ENCODE results near the gene ZNF12.

ZNF12 gene

DNA sequence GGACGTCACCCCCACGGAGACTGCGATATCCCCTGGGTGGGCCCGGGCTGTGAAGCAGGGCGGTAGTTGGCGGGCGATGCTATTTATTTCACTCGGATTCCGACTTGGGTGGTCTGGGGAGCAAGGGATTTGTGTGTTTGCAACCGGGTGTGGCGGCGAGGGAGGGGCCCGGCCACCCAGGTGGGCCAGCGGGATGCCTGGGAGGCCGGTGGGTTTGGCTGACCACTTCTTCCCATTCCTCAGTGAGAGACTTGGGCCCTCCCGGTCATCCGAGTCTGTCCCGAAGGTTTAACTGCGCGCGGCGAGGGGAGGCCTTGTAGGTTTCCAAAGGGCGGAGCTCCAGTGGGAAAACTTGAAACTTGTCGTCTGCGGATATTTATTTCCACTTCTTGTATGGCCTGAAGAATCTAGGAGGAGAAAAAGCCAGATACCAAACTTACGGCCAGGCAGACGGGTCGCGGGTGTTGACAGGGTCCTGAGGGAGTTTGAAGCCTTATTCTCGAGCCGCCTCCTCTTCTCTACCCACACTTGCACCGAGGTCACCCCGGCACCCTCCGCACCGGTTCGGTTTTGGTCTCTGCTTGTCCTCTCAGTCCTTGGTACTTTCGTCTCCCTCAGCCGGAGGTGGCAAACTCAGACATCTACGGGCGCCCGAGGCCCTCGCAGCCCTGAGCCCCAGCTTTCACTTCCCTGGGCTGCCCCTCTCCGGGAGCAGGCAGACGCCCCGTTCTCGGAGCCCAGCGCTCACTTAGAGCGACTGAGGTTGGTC is 51.7 kb downstream of the ZNF12 start:
- TF ChIP-seq, protein P1, sequence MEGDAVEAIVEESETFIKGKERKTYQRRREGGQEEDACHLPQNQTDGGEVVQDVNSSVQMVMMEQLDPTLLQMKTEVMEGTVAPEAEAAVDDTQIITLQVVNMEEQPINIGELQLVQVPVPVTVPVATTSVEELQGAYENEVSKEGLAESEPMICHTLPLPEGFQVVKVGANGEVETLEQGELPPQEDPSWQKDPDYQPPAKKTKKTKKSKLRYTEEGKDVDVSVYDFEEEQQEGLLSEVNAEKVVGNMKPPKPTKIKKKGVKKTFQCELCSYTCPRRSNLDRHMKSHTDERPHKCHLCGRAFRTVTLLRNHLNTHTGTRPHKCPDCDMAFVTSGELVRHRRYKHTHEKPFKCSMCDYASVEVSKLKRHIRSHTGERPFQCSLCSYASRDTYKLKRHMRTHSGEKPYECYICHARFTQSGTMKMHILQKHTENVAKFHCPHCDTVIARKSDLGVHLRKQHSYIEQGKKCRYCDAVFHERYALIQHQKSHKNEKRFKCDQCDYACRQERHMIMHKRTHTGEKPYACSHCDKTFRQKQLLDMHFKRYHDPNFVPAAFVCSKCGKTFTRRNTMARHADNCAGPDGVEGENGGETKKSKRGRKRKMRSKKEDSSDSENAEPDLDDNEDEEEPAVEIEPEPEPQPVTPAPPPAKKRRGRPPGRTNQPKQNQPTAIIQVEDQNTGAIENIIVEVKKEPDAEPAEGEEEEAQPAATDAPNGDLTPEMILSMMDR (conservative IDR thresholded peaks at IDR 0.05; ENCODE audit: low read depth): no peak
- no peak for DNase-seq (ENCODE audit: low spot score)
- H3K27ac ChIP-seq: no peak overlapping the region
- ChIA-PET CTCF (no interaction called here), POLR2A (ENCODE audit: low non-redundant PET) (no interaction called here)

DNA sequence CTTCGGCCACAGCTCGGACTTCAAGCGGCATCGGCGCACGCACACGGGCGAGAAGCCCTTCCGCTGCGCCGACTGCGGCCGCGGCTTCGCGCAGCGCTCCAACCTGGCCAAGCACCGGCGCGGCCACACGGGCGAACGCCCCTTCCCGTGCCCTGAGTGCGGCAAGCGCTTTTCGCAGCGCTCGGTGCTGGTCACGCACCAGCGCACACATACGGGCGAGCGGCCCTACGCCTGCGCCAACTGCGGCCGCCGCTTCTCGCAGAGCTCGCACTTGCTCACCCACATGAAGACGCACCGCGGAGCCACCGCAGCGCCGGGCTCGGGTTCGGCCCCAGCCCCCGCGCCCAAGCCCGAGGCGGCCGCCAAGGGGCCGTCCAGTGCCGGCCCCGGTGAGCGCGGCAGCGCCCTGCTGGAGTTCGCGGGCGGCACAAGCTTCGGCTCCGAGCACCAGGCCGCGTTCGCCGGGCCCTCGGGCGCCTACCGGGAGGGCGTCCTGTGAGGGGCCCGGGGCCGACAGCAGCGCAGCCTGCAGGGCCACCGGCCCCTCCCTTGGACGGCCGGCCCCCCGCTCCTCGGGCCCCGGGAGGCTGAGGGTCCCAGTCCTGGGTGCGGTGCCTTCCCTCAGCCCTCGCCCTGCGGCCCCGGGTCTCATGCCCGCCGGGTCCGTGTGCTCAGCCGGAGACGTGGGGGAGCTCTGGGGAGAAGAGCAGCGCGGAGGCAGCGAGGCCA is 52.5 kb downstream of the ZNF12 start:
- TF ChIP-seq, protein P1 (conservative IDR thresholded peaks at IDR 0.05; ENCODE audit: low read depth): no peak
- CTCF ChIA-PET: no interaction called here
- POLR2A ChIA-PET (ENCODE audit: low non-redundant PET): no interaction called here
- no peak overlapping the region for H3K27ac ChIP-seq
- DNase-seq (ENCODE audit: low spot score): no peak

DNA sequence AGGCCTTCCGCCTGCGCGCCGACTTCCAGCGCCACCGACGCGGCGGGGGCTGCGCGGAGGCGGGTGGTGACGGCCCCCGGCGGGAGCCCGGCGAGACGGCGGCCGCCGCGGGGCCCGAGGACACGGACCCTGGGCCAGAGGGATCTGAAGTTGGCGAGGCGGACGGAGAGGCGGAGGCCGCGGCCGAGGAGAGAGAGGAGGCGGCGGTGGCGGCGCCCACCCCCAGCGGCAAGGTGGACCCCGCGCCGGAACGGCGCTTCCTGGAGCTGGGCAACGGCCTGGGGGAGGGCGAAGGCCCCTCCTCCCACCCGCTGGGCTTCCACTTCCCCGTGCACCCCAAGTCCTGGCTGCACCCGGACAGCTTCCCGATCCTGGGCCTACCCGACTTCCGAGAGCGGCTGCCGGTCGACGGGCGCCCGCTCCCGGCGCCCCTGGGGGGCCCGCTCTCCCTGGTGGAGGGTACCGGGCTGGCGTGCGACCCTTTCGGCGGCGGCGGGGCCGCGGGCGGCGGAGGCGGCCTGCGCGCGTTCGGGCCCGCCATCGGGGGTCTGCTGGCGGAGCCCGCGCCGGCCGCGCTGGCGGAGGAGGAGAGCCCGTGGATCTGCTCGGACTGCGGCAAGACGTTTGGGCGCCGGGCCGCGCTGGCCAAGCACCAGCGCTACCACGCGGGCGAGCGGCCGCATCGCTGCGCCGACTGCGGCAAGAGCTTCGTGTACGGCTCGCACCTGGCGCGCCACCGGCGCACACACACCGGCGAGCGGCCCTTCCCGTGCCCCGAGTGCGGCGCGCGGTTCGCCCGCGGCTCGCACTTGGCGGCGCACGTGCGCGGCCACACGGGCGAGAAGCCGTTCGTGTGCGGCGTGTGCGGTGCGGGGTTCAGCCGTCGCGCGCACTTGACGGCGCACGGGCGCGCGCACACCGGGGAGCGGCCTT is 53.4 kb downstream of the ZNF12 start:
- TF ChIP-seq, protein P1 (conservative IDR thresholded peaks at IDR 0.05; ENCODE audit: low read depth): no peak
- no peak overlapping the region for H3K27ac ChIP-seq
- no peak for DNase-seq (ENCODE audit: low spot score)
- ChIA-PET POLR2A (ENCODE audit: low non-redundant PET) (no interaction called here), CTCF (interaction anchor here (0.6 kb wide), 1 partner anchor 14 kb away, joined by 3 read pairs; no protein-coding TSS in a partner anchor)

DNA sequence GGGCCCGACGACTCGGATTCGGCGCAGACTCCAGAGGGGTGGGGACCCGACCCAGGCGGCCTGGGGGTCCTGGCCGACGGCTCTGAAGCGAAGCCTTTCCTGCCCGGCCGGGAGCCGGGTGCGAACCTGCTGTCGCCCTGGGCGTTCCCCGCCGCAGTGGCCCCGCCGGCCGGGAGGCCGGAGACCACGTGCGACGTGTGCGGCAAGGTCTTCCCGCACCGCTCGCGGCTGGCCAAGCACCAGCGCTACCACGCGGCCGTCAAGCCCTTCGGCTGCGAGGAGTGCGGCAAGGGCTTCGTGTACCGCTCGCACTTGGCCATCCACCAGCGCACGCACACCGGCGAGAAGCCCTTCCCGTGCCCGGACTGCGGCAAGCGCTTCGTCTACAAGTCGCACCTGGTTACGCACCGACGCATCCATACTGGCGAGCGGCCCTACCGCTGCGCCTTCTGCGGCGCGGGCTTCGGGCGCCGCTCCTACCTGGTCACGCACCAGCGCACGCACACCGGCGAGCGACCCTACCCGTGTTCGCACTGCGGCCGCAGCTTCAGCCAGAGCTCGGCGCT is 54.2 kb downstream of the ZNF12 start:
- POLR2A ChIA-PET (ENCODE audit: low non-redundant PET): no interaction called here
- H3K27ac ChIP-seq: no peak overlapping the region
- CTCF ChIA-PET: interaction anchor here (0.6 kb wide), 1 partner anchor 13 kb away, joined by 3 read pairs; no protein-coding TSS in a partner anchor
- TF ChIP-seq, protein P1 (conservative IDR thresholded peaks at IDR 0.05; ENCODE audit: low read depth): no peak
- no peak for DNase-seq (ENCODE audit: low spot score)

DNA sequence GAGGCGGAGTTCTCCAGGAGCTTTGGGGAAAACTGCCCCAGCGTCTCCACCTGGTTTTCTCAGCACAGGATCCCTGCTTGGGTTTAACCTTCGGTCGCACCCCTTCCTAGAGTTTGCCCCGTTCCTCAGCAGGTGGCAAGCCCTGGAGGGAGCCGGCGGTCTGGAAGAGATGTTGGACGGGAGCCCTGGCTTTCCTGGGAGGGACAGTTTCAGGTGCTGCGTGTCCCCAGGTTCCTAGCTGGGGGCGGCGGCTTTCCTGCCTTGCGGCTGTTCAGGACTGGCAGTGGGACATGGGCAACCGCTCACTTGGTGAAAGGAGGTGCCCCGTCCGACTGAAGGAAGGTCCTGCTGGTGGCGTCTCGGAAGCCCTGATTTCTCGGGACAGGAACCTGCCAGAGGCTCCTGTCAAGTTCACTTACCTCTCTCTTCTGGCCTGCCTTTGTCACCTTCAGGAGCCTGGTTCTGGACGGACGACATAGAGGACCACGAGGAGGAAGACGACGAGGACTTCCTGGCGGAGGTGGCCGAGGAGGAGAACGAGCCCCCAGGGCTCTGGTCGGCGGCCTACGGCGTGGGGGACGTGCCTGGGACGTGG is 54.8 kb downstream of the ZNF12 start:
- no peak overlapping the region for H3K27ac ChIP-seq
- ChIA-PET CTCF (no interaction called here), POLR2A (ENCODE audit: low non-redundant PET) (no interaction called here)
- TF ChIP-seq, protein P1 (conservative IDR thresholded peaks at IDR 0.05; ENCODE audit: low read depth): no peak
- no peak for DNase-seq (ENCODE audit: low spot score)

Data from RWPE1 (cell line).